ENCODE results near the gene MOK.

GRCh38 chr14:102227184-102227964, 77.6 kb downstream of the MOK start:
- TF ChIP-seq EP300 (IDR thresholded peaks at IDR 0.05; ENCODE audit: low read depth) (no peak), POLR2A (IDR thresholded peaks at IDR 0.05) (no peak)
- TF ChIP-seq, protein P1, sequence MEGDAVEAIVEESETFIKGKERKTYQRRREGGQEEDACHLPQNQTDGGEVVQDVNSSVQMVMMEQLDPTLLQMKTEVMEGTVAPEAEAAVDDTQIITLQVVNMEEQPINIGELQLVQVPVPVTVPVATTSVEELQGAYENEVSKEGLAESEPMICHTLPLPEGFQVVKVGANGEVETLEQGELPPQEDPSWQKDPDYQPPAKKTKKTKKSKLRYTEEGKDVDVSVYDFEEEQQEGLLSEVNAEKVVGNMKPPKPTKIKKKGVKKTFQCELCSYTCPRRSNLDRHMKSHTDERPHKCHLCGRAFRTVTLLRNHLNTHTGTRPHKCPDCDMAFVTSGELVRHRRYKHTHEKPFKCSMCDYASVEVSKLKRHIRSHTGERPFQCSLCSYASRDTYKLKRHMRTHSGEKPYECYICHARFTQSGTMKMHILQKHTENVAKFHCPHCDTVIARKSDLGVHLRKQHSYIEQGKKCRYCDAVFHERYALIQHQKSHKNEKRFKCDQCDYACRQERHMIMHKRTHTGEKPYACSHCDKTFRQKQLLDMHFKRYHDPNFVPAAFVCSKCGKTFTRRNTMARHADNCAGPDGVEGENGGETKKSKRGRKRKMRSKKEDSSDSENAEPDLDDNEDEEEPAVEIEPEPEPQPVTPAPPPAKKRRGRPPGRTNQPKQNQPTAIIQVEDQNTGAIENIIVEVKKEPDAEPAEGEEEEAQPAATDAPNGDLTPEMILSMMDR (IDR thresholded peaks at IDR 0.05) = no peak
